AG09309 (cell line): Measurements from ENCODE around the gene C1QBP.

ENCODE experiments used
- DNase-seq: peaks from one replicate; pipeline ENCODE4 v3.0.0-alpha.2; 2010; ENCODE audit warnings: low read depth
- H3K4me3 ChIP-seq: 2 replicates; pipeline ENCODE4 v1.5.1; 2011; ENCODE audit warnings: mild to moderate bottlenecking, low read depth, low read length, moderate library complexity; ENCODE audit not compliant: control insufficient read depth
- TF ChIP-seq, protein P1 (sequence below): IDR thresholded peaks from 2 replicates; pipeline ENCODE4 v1.5.1; 2011; ENCODE audit warnings: mild to moderate bottlenecking, low read depth, low read length, inconsistent platforms; ENCODE audit not compliant: insufficient read depth, control insufficient read depth; ENCODE audit errors: missing control alignments

Gene C1QBP

DNA sequence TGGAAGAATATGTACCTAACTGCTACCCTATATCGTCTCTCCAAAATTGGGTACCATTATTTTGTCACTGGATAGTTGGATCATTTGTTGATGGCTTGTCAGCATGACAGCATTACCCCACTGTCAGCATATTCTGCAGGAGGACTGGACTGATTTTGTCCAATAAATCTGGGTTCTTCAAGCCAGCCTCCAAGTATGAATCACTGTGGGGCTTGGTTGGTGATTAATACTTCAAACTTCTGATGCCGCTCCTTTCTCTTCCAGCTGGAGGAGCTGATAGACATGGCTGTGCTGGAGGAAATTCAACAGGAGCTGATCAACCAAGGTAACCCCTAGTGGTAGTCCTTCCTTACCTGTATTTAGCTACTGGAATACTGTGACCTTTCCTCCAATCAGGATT is 16.4 kb downstream of the C1QBP start:
- H3K4me3 ChIP-seq, result no peak overlapping the region
- peak; percentile 45 for DNase-seq

DNA sequence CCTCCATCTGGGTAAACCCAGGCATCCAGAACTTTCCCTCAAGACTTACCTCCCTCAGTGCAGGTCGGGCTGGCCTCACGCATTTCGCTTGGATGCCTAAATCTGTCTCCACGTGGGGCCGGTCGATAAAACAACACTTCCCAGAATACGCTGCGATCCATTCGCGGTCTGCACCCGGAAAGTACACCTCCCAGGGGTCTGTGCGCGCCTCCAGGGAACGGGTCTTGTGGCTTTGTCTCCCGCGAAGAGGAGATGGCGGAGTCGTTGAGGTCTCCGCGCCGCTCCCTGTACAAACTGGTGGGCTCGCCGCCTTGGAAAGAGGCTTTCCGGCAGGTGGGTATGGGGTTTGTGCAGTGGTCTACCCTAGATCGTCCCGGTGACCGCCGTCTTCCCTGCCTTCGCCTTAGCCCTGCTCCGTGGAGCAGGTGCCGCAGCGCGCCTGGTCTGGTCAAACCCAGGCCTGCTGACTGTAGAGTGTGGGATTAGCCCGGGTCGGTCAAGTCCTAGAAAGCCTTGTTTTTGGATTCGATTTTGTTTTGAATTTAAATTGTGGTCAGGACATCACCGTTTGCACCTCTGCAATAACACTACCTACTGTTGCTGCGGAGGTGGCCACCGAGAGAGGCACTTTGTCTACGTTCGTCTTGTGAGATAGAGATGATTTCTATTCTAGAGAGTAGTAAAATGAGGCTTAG is 18.8 kb downstream of the C1QBP start, which contains the start of gene RPAIN:
Gene RPAIN (plus strand): TSS at position 224 of the 695 bp plus-strand sequence. CDS start 29 bp downstream, at position 253.
- TF ChIP-seq, protein P1, sequence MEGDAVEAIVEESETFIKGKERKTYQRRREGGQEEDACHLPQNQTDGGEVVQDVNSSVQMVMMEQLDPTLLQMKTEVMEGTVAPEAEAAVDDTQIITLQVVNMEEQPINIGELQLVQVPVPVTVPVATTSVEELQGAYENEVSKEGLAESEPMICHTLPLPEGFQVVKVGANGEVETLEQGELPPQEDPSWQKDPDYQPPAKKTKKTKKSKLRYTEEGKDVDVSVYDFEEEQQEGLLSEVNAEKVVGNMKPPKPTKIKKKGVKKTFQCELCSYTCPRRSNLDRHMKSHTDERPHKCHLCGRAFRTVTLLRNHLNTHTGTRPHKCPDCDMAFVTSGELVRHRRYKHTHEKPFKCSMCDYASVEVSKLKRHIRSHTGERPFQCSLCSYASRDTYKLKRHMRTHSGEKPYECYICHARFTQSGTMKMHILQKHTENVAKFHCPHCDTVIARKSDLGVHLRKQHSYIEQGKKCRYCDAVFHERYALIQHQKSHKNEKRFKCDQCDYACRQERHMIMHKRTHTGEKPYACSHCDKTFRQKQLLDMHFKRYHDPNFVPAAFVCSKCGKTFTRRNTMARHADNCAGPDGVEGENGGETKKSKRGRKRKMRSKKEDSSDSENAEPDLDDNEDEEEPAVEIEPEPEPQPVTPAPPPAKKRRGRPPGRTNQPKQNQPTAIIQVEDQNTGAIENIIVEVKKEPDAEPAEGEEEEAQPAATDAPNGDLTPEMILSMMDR, result no peak
- peak within 1 kb of the TSS; percentile 83 for H3K4me3 ChIP-seq
- DNase-seq, result peak; percentile 37

More for the DNA sequence above, 16.4 kb downstream of the C1QBP start:
- TF ChIP-seq, protein P1, result peak; percentile 24

DNA sequence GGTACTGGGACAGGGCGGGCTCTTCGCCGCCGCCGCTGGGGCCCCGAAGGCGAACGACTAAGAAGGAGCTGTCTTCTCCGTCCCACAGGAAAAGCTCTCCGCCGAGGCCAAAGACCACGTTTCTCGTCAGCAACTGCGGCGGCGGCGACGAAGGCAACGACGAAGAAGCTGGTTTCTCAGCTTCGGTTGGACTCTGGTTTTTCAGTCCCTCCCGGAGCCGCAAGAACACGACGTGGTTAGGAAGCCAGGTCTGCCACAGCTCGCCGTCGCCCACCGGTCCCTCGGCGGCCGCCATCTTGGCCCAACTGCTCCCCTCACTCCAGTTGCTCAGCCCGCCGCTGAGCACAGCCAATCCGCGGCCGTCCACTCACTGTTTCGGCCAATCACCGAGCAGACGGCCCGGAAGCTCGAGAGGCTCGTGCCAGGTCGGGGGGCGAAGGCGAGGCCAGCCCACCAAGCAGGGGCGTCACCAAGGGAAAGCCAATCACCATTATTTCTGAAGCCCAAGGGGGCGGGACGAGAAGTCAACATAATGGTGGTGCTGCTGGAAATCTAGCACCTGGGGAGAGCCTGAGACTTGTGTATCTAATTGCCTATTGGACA is 19.5 kb downstream of the C1QBP start, which contains the start of gene NUP88:
Gene NUP88 (minus strand): TSS at position 307 of the 603 bp plus-strand sequence. CDS start 12 bp downstream, at position 295.
- DNase-seq, result peak; percentile 83
- TF ChIP-seq, protein P1, result no peak

DNA sequence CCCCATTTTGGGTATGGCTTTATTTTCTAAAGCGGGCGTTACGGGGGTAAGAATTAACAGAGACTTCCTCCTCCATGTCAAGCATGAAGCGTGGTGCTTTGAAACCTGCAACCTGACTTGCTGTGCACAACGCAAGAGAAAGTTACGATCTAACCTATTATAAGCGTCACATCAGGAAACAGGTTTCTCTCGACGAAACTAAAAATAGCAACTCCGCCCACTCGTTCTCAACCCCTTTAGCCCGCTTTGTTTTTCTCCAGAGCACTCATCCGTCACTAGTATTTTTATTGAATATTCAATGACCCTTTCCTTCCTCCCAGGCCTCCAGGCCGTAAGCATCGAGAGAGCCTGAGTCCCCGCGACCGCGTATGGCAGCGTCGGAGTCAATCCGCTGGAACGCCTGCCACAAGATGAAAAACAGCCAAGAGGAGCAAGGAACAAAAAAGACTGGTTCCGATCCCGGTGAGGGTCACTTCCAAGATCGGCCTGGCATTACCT is 20.0 kb downstream of the C1QBP start:
- no peak for DNase-seq
- peak overlapping the region; percentile 83 for H3K4me3 ChIP-seq
- TF ChIP-seq, protein P1, result no peak

More for the DNA sequence above, 19.5 kb downstream of the C1QBP start, which contains the start of gene NUP88:
- peak within 1 kb of the TSS; percentile 83 for H3K4me3 ChIP-seq

DNA sequence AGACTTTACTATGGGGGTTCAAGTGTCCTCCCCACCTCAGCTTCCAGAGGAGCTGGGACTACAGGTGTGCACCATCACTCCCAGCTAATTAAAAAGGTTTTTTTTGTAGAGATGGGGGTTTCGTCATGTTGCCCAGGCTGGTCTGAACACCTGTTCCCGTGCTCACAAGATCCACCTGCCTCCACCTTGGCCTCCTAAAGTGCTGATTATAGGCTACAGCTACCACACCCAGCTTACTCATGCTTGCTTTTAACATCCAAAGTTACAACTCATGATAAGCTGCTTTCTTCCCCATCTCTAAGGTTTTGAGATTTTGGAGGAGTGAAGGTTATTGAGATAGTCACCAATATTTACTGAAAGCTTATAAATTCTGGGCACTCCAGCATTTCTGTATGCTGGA is 22.1 kb downstream of the C1QBP start:
- H3K4me3 ChIP-seq, result no peak overlapping the region
- no peak for DNase-seq
- TF ChIP-seq, protein P1, result no peak

DNA sequence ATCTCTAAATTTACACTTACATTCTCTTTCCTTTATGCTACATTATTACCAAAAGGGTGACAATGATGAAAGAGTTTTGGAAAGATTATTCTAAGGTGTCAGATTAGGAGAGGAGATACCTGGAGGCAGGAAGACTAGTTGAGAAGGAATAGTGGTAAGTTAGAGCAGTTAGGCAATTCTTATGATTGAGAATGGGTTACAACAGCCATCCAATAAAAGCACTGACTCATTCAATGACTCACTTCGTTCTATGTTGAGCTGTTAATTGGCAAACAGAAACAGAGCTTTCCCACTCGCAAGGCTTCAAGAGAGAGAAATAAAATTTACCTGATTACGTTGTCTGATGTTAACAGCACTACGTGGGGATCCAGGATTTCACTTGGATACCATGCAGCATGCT is 25.3 kb downstream of the C1QBP start:
- TF ChIP-seq, protein P1, result no peak

More for the DNA sequence above, 25.3 kb downstream of the C1QBP start:
- peak; percentile 95 for DNase-seq
- no peak overlapping the region for H3K4me3 ChIP-seq
